Measurements from ENCODE around the gene MACROH2A1. TPM values are rescaled to one million over a fixed set of nuclear protein-coding genes. Genes with fewer than 3 reads are reported as not detected.

Gene MACROH2A1
- total and polyA plus RNA-seq, 2 experiments from 2014 or later: 64.9 to 81.6 TPM

DNA sequence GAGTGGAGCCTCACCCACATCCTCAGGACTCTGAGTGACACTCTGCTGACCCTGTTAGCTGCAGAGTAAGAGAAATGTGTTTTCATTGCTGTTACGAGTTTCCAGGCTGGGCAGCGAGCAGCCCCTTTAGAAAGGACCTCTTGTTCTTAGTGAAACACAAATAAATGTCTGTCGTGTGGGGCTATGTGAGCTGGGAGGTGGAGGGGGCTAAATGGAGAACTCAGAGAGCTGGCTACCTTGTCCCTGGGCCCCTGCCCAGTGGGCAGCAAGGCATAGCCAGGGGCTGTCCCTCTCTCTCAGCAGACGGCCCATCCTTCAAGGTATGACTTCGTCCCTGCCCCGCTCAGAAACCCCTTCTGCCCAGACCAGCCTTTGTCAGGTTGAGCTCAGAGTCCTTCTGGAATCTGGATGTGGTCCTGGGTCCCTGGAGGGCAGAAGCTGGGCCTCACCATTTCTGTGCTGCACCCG lies 38.0 kb upstream of the MACROH2A1 start:
- Histone ChIP-seq H3F3A (replicated peaks; ENCODE audit: low read depth) (no peaks in the 10 kb centered on the region), H3K27me3 (ENCODE audit: insufficient read depth) (no peaks in the 10 kb centered on the region), H2AFZ (no peak overlapping the region), H3K27ac (ENCODE audit: low read depth) (no peak overlapping the region), H3K79me2 (replicated peaks; ENCODE audit: insufficient read depth) (no peaks in the 10 kb centered on the region), H3K4me2 (no peak overlapping the region), H3K9me2 (ENCODE audit: insufficient read depth) (no peaks in the 10 kb centered on the region), H3K36me3 (ENCODE audit: insufficient read depth) (no peaks in the 10 kb centered on the region), H3K4me1 (ENCODE audit: insufficient read depth) (no peaks in the 10 kb centered on the region), H3K4me3 (no peak overlapping the region), H4K20me1 (replicated peaks; ENCODE audit: insufficient read depth) (no peaks in the 10 kb centered on the region)
- H3K4me3 Mint-ChIP-seq: no peak overlapping the region
- H3K9me3 Mint-ChIP-seq: no peaks in the 10 kb centered on the region
- DNase-seq (ENCODE audit: low spot score) (no peak), ATAC-seq (no peak)
- peaks cover 2% of the 10 kb centered on the region for H3K27me3 Mint-ChIP-seq (ENCODE audit: insufficient read depth, low read depth, poor library complexity)
- peaks cover 15% of the 10 kb centered on the region for H3K4me1 Mint-ChIP-seq
- no peak overlapping the region for H3K27ac Mint-ChIP-seq
- TF ChIP-seq, protein P1, sequence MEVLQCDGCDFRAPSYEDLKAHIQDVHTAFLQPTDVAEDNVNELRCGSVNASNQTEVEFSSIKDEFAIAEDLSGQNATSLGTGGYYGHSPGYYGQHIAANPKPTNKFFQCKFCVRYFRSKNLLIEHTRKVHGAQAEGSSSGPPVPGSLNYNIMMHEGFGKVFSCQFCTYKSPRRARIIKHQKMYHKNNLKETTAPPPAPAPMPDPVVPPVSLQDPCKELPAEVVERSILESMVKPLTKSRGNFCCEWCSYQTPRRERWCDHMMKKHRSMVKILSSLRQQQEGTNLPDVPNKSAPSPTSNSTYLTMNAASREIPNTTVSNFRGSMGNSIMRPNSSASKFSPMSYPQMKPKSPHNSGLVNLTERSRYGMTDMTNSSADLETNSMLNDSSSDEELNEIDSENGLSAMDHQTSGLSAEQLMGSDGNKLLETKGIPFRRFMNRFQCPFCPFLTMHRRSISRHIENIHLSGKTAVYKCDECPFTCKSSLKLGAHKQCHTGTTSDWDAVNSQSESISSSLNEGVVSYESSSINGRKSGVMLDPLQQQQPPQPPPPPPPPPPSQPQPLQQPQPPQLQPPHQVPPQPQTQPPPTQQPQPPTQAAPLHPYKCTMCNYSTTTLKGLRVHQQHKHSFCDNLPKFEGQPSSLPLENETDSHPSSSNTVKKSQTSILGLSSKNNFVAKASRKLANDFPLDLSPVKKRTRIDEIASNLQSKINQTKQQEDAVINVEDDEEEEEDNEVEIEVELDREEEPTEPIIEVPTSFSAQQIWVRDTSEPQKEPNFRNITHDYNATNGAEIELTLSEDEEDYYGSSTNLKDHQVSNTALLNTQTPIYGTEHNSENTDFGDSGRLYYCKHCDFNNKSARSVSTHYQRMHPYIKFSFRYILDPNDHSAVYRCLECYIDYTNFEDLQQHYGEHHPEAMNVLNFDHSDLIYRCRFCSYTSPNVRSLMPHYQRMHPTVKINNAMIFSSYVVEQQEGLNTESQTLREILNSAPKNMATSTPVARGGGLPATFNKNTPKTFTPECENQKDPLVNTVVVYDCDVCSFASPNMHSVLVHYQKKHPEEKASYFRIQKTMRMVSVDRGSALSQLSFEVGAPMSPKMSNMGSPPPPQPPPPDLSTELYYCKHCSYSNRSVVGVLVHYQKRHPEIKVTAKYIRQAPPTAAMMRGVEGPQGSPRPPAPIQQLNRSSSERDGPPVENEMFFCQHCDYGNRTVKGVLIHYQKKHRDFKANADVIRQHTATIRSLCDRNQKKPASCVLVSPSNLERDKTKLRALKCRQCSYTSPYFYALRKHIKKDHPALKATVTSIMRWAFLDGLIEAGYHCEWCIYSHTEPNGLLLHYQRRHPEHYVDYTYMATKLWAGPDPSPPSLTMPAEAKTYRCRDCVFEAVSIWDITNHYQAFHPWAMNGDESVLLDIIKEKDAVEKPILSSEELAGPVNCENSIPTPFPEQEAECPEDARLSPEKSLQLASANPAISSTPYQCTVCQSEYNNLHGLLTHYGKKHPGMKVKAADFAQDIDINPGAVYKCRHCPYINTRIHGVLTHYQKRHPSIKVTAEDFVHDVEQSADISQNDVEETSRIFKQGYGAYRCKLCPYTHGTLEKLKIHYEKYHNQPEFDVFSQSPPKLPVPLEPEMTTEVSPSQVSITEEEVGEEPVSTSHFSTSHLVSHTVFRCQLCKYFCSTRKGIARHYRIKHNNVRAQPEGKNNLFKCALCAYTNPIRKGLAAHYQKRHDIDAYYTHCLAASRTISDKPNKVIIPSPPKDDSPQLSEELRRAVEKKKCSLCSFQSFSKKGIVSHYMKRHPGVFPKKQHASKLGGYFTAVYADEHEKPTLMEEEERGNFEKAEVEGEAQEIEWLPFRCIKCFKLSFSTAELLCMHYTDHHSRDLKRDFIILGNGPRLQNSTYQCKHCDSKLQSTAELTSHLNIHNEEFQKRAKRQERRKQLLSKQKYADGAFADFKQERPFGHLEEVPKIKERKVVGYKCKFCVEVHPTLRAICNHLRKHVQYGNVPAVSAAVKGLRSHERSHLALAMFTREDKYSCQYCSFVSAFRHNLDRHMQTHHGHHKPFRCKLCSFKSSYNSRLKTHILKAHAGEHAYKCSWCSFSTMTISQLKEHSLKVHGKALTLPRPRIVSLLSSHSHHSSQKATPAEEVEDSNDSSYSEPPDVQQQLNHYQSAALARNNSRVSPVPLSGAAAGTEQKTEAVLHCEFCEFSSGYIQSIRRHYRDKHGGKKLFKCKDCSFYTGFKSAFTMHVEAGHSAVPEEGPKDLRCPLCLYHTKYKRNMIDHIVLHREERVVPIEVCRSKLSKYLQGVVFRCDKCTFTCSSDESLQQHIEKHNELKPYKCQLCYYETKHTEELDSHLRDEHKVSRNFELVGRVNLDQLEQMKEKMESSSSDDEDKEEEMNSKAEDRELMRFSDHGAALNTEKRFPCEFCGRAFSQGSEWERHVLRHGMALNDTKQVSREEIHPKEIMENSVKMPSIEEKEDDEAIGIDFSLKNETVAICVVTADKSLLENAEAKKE (CRISPR knock-in tag; IDR thresholded peaks at IDR 0.05): no peak
- no peak for TF ChIP-seq NANOG (IDR thresholded peaks at IDR 0.05; ENCODE audit: borderline replicate concordance)
- TF ChIP-seq, protein P2, sequence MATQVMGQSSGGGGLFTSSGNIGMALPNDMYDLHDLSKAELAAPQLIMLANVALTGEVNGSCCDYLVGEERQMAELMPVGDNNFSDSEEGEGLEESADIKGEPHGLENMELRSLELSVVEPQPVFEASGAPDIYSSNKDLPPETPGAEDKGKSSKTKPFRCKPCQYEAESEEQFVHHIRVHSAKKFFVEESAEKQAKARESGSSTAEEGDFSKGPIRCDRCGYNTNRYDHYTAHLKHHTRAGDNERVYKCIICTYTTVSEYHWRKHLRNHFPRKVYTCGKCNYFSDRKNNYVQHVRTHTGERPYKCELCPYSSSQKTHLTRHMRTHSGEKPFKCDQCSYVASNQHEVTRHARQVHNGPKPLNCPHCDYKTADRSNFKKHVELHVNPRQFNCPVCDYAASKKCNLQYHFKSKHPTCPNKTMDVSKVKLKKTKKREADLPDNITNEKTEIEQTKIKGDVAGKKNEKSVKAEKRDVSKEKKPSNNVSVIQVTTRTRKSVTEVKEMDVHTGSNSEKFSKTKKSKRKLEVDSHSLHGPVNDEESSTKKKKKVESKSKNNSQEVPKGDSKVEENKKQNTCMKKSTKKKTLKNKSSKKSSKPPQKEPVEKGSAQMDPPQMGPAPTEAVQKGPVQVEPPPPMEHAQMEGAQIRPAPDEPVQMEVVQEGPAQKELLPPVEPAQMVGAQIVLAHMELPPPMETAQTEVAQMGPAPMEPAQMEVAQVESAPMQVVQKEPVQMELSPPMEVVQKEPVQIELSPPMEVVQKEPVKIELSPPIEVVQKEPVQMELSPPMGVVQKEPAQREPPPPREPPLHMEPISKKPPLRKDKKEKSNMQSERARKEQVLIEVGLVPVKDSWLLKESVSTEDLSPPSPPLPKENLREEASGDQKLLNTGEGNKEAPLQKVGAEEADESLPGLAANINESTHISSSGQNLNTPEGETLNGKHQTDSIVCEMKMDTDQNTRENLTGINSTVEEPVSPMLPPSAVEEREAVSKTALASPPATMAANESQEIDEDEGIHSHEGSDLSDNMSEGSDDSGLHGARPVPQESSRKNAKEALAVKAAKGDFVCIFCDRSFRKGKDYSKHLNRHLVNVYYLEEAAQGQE (IDR thresholded peaks at IDR 0.05; ENCODE audit: unreplicated experiment): no peak
- no peak for TF ChIP-seq ZNF331 (CRISPR knock-in tag; IDR thresholded peaks at IDR 0.05; ENCODE audit: low read depth)
- no peak for TF ChIP-seq ZNF114 (CRISPR knock-in tag; IDR thresholded peaks at IDR 0.05)
- TF ChIP-seq, protein P3, sequence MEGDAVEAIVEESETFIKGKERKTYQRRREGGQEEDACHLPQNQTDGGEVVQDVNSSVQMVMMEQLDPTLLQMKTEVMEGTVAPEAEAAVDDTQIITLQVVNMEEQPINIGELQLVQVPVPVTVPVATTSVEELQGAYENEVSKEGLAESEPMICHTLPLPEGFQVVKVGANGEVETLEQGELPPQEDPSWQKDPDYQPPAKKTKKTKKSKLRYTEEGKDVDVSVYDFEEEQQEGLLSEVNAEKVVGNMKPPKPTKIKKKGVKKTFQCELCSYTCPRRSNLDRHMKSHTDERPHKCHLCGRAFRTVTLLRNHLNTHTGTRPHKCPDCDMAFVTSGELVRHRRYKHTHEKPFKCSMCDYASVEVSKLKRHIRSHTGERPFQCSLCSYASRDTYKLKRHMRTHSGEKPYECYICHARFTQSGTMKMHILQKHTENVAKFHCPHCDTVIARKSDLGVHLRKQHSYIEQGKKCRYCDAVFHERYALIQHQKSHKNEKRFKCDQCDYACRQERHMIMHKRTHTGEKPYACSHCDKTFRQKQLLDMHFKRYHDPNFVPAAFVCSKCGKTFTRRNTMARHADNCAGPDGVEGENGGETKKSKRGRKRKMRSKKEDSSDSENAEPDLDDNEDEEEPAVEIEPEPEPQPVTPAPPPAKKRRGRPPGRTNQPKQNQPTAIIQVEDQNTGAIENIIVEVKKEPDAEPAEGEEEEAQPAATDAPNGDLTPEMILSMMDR (conservative IDR thresholded peaks at IDR 0.05; ENCODE audit: low read depth in 2 of 2): no peak
- no peak for TF ChIP-seq EZH2phosphoT487 (IDR thresholded peaks at IDR 0.05; ENCODE audit: unreplicated experiment)
- TF ChIP-seq POLR2AphosphoS5 (IDR thresholded peaks at IDR 0.05; ENCODE audit: low read depth): no peak
- TF ChIP-seq CREB1 (CRISPR knock-in tag; IDR thresholded peaks at IDR 0.05; ENCODE audit: low read depth): no peak
- TF ChIP-seq EZH2 (IDR thresholded peaks at IDR 0.05; ENCODE audit: low read depth, unreplicated experiment): no peak
- TF ChIP-seq, protein P4, sequence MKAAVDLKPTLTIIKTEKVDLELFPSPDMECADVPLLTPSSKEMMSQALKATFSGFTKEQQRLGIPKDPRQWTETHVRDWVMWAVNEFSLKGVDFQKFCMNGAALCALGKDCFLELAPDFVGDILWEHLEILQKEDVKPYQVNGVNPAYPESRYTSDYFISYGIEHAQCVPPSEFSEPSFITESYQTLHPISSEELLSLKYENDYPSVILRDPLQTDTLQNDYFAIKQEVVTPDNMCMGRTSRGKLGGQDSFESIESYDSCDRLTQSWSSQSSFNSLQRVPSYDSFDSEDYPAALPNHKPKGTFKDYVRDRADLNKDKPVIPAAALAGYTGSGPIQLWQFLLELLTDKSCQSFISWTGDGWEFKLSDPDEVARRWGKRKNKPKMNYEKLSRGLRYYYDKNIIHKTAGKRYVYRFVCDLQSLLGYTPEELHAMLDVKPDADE (IDR thresholded peaks at IDR 0.05): no peak
- no peak for TF ChIP-seq JUNB (IDR thresholded peaks at IDR 0.05; ENCODE audit: unreplicated experiment)
- TF ChIP-seq STAT1 (IDR thresholded peaks at IDR 0.05; ENCODE audit: unreplicated experiment): no peak
- H3K36me3 Mint-ChIP-seq (ENCODE audit: low read depth): no peaks in the 10 kb centered on the region

Data from GM23338 (cell line).